ENCODE measurements around the gene KCNG2.
"Not testable (repeated sequence)": the region's sequence is repeated elsewhere in the genome, so short reads cannot be mapped to it uniquely, and the experiment has no call there.

The KCNG2 gene

GRCh38 chr18:79872527-79873444, 75.0 kb downstream of the KCNG2 start:
- DNase-seq = no peak

GRCh38 chr18:79873449-79874110, 75.8 kb downstream of the KCNG2 start:
- no peak for DNase-seq

GRCh38 chr18:79874553-79875530, 77.1 kb downstream of the KCNG2 start:
- DNase-seq = no peak

- no peak for DNase-seq
Observed at GRCh38 chr18:79875531-79875919, 77.8 kb downstream of the KCNG2 start.

DNA sequence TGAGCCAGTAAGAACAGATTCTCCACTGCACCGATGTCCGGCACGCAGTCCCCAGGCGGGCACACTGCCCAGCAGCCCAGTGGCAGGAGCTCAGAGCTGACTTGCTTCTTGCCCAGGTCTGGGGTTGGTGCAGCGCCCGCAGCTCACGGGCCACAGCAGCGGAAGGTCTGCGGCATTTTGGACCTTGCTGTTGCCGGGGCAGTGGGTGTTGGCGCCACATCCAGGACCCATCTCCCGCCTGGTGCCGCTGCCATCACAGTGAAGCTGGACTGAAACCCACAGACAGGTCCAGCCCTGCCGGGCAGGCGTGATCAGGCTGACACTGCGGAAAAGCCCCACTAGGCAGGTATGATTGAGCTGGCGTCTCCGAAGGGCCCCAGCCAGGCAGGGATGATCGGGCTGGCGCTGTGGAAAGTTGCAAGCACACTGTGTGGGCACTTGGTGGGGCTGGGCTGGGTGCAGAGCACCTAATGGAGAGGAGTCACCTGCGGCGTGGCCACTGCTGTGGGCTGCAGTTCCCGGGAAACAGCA, 78.3 kb downstream of the KCNG2 start:
- DNase-seq = no peak

DNA sequence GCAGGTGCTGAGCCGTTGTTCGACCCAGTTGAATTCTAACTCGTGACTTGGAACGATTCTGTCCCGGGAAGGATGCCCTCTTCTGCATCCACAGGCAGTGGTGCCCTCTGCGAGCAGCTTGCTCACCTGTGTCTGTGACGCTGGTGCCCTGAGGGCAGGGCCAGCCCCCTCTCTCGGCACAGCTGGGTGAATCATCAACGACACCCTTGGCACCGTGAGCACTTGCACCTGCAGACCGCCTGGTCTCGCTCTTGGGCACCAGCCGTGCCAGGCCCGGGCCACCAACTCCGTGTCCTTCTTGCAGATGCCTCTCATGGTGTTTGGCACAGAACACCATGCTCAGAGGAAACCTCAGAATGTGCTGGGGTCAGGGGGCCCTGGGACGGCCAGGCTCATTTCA, 78.8 kb downstream of the KCNG2 start:
- DNase-seq = peak; percentile 86

- DNase-seq = no peak
Observed at GRCh38 chr18:79877163-79878091, 79.7 kb downstream of the KCNG2 start.

GRCh38 chr18:79878246-79878645, 80.5 kb downstream of the KCNG2 start:
- DNase-seq = not testable (repeated sequence)

- no peak for DNase-seq
Observed at GRCh38 chr18:79878741-79879378, 81.1 kb downstream of the KCNG2 start.

DNA sequence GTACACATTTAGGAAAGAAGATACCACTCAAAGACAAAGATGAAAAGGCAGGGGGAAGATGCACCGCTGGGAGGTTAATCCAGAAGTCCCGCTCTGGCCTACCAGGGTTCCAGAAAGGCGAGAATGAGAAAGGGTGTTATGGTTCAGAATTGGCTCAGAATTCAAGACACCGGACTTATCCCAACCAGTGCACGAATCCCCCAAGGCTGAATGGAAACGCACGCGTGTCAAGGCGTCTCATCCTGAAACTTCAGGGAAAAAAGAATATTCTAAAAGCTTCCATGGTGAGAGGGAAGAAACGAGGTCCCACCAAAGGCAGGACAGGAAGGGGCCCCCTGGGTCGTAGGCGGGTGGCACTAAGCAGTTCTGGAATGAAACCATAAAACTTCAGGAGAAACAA, 81.8 kb downstream of the KCNG2 start:
- DNase-seq = no peak

DNA sequence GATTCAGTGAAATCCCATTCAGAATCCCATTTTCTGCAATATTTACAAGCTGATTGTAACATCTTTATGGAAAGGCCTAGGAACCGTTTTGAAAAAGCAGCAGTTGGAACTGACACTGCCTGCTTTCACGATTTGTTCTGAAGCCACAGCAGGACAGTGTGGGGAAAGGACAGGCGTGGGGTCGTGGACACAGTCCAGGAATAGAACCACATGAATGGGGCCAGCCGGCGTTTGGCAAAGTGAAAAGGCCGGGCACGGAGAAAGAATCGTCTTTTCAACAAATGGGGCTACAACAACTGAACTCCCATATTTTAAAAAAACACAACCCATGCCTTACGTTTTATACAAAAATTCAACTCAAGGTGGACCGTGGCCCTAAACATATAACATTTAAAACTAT, 84.0 kb downstream of the KCNG2 start:
- DNase-seq = no peak

GRCh38 chr18:79882522-79883241, 84.9 kb downstream of the KCNG2 start:
- DNase-seq = no peak

GRCh38 chr18:79883461-79884293, 85.9 kb downstream of the KCNG2 start:
- DNase-seq = no peak

DNA sequence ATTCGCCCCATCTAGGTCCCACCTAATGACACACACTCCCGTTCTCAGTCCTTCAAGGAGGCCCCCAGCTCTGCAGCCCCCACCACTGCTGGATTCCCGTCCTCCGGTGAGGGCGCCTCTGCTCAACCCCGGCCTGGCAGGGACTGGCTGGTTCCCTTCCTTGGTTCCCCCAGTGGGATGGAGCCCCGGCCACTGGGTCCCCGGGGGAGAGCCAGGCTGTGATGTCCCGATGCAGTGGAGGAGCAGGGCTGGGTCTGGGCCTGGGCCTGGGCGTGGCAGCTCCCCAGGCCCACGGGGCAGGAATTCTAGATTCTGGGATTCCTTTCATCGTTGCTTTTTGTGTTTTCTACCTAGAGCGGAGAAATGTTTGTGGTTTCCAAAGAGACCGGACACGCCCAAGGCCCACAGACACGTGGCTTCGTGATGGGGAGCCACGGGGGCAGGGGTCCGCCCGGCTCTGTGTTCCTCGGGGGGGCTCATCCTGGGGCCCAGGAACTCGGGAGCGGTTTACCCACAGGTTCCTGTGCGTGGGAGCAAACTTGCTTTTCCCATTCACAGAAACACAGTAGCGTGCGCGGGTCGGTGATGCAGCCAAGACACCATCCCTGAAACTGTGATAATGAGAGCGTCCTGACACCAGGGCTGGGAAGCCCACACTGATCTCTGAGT, 86.7 kb downstream of the KCNG2 start:
- no peak for DNase-seq

DNA sequence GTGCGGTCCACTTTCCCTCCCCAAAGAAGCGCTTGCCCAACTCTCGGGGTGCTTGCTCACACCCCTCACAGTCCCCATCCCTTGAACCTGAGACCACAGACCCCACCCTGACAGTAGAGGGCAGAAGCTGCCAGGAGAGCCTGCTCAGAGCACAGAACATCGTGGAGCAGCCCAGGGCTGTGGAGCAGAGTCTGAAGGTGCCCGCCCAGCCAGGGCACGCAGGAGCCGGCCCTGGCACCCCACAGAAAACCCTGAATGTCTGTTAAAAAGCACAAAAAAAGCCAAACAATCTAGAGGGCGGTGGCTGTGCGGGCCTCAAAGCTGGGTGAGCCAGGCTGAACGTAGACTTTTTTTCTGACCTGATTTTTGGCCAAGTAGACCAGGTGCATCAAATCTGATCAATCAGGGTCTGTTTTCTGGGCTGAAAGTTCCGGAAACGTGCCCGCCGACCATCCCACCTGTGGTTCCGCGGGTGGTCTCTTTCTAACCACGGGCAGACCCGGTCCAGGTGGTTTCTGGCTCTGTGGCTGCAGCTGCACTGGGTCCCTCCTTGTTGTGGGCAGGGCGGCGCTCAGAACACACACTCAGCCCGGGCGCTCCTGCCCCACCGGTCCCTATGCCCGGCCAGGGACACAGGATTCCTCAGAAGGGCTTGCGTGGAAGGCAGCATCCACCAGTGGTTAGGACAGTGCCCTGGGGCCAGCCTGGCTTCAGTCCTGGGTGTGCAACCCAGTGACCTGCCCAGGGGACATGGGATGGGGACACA, 87.4 kb downstream of the KCNG2 start:
- peak; percentile 54 for DNase-seq

DNA sequence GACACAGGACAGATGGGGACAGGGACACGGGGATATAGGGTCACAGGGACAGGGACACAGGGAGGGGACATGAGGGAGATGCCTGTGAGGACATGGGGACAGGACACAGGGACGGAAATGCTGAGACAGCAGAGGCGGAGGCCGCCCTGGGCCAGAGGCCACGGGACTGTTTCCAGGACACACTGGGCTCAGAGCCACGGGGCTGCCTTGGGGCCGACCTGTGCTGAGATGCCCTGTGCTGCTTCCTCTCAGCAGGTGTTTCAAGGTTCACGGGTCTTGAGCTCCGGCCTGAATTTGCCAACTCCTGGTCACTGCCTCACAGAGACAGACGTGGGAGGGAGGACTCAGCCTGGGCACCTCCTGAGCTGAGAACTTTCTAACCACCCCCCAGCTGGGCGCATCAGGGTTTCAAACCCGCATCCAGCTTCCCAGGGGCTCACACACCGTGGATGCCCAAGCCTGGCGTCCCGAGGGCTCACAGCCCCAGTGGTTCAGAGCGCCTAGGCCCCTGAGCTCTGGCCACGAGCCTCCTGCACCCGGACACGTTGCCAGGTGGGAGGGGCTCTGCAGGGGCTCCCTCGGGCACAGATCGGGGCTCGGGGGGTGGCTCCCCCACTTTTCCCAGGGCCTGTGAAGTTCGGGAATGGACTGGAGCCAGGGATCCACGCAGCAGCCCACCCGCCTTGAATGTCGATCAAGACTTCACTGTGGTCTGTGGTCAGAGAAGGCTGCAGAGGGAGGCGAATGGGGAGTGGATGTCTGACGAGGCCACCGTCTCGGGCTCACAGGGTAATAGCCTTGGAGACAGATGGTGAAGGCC, 89.7 kb downstream of the KCNG2 start:
- peak; percentile 67 for DNase-seq

GRCh38 chr18:79888016-79888415, 90.3 kb downstream of the KCNG2 start:
- DNase-seq = no peak

Measured in RPMI8226 (cell line).